Measurements from ENCODE around the gene NEK7.
"Not testable (repeated sequence)": the region's sequence is repeated elsewhere in the genome, so short reads cannot be mapped to it uniquely, and the experiment has no call there.

DNA sequence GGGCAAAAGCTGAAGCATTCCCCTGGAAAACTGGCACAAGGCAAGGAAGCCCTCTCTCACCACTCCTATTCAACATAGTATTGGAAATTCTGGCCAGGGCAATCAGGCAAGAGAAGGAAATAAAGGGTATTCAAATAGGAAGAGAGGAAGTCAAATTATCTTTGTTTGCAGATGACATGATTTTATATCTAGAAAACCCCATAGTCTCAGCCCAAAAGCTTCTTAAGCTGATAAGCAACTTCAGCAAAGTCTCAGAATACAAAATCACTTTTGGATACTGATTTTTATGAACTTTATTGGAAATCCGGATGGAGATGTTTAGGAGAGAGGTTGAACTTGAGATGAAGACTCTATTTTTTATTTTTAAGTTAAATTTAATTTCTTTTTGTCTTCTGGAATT is 37.1 kb downstream of the NEK7 start:
- TF ChIP-seq, protein P1, sequence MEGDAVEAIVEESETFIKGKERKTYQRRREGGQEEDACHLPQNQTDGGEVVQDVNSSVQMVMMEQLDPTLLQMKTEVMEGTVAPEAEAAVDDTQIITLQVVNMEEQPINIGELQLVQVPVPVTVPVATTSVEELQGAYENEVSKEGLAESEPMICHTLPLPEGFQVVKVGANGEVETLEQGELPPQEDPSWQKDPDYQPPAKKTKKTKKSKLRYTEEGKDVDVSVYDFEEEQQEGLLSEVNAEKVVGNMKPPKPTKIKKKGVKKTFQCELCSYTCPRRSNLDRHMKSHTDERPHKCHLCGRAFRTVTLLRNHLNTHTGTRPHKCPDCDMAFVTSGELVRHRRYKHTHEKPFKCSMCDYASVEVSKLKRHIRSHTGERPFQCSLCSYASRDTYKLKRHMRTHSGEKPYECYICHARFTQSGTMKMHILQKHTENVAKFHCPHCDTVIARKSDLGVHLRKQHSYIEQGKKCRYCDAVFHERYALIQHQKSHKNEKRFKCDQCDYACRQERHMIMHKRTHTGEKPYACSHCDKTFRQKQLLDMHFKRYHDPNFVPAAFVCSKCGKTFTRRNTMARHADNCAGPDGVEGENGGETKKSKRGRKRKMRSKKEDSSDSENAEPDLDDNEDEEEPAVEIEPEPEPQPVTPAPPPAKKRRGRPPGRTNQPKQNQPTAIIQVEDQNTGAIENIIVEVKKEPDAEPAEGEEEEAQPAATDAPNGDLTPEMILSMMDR (conservative IDR thresholded peaks at IDR 0.05; ENCODE audit: low read depth, low read length) = not testable (repeated sequence)
- not testable (repeated sequence) for TF ChIP-seq EZH2 (IDR thresholded peaks at IDR 0.05; ENCODE audit: low read length, unreplicated experiment)

Data from PC-3 (cell line).